Uterus (tissue), 4 donors: ENCODE results near the gene MAPK6. TPM values are rescaled to one million over a fixed set of nuclear protein-coding genes. Genes with fewer than 3 reads are reported as not detected.
"Not testable (repeated sequence)": the region's sequence is repeated elsewhere in the genome, so short reads cannot be mapped to it uniquely, and the experiment has no call there.

Experiments used
- DNase-seq, 2 donors: peaks; one replicate each; pipeline ENCODE4 v3.0.0-alpha.2; 2019 to 2020
- H3K27ac ChIP-seq, 2 donors: fragments of 200-600 bp; sonication (generic); 1 replicate in 1 of 2; 2 replicates in 1 of 2; pipeline ENCODE4 v1.5.1; 2016 to 2018
- H3K27me3 ChIP-seq, 2 donors: fragments of 200-600 bp; sonication (generic); one replicate each; pipeline ENCODE4 v1.5.1; 2018 to 2019; ENCODE audit warnings: control low read depth in 1 of 2
- H3K36me3 ChIP-seq, 2 donors: fragments of 200-600 bp; sonication (generic); one replicate each; pipeline ENCODE4 v1.5.1; 2019; ENCODE audit warnings: control low read depth in 1 of 2
- H3K4me1 ChIP-seq, 2 donors: fragments of 200-600 bp; sonication (generic); one replicate each; pipeline ENCODE4 v1.5.1; 2018 to 2019; ENCODE audit warnings: control low read depth in 1 of 2
- H3K4me3 ChIP-seq, 2 donors: fragments of 200-600 bp; sonication (generic); 1 replicate in 1 of 2; 2 replicates in 1 of 2; pipeline ENCODE4 v1.5.1; 2018 to 2019; ENCODE audit warnings: mild to moderate bottlenecking in 1 of 2
- H3K9me3 ChIP-seq, 2 donors: fragments of 200-600 bp; sonication (generic); one replicate each; pipeline ENCODE4 v1.5.1; 2019; ENCODE audit warnings: control low read depth in 1 of 2
- POLR2A ChIP-seq, 2 donors: fragments of 450-650 bp; IDR thresholded peaks; one replicate each; pipeline ENCODE4 v1.6.1; 2016; ENCODE audit warnings: antibody characterized with exemption in 2 of 2, mild to moderate bottlenecking in 1 of 2, moderate library complexity in 1 of 2
- intact Hi-C: fragments of 100-400 bp; cut with DNase I; formaldehyde crosslinking; loops from one replicate; pipeline ENCODE4 v1.15.1; 2023; ENCODE audit warnings: low total_unique reads
- total RNA-seq, 4 donors: library from RNA; depleted of rRNA in 3 of 4; stranded (reverse); fragments of >200 nt in 3 of 4; gene quantifications; one replicate each; pipeline versions ENCODE4 v1.1.0 to v1.2.4, GENCODE V29; 2014 to 2023
- TF ChIP-seq, protein P1 (sequence below), 4 experiments: fragments of 200-600 bp in 2 of 4; fragments of 450-650 bp in 2 of 4; sonication (generic) in 2 of 4; IDR thresholded peaks; one replicate each; pipeline ENCODE4 v1.5.1; 2016 to 2019; ENCODE audit warnings: antibody characterized with exemption in 4 of 4, mild to moderate bottlenecking in 2 of 4, moderate library complexity in 1 of 4
- donor health status: DM: yes; HTN: yes; CAD: no.

The MAPK6 gene
- total RNA-seq, 4 donors from 2014 or later, result 11.5 to 47.1 (median 30.0) TPM

DNA sequence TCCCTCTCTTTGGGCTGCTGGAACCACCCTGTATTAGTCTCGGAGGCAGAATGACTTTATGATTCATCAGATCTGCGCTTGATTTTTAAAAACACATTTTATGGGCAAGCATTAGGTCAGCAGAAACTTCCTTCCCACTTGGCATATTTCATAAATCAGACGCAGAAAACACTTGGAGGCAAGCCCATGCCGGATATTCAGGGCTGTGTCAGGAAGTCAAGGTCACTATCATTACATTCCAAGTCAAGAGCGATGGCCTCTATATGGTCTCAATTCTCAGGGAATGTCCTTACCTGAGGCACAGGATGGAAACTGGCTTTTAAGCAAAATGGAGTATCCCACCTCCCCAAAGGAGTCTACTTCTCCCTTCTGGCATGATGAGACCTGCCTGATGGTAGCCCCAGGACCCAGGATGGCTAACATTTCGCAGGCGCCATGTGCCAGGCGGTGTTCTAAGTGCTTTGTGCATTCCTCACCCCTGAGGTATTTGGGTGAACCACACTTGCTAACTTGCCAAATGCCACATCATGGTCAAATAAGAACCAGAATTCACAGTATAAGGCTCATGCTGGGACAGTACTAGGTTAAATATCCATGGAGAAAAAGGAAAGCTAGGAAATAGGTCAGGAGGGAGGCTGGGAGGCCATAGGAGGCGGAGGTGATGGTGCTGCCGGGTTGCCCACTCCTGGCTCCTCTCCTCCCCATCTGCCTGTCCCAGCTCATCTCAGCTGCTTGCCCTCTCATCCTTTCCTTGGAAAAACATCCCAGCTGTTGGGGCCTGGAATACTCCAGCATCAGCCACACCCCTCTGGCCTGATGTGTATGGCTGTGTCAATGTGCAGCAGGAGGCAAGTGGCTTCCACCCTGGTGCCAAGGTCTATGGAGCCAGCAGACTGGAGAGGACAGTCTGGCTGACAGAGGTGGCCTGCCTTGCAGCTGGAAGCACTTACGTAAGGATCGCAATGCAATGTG lies 74.8 kb downstream of the MAPK6 start:
- TF ChIP-seq, protein P1, sequence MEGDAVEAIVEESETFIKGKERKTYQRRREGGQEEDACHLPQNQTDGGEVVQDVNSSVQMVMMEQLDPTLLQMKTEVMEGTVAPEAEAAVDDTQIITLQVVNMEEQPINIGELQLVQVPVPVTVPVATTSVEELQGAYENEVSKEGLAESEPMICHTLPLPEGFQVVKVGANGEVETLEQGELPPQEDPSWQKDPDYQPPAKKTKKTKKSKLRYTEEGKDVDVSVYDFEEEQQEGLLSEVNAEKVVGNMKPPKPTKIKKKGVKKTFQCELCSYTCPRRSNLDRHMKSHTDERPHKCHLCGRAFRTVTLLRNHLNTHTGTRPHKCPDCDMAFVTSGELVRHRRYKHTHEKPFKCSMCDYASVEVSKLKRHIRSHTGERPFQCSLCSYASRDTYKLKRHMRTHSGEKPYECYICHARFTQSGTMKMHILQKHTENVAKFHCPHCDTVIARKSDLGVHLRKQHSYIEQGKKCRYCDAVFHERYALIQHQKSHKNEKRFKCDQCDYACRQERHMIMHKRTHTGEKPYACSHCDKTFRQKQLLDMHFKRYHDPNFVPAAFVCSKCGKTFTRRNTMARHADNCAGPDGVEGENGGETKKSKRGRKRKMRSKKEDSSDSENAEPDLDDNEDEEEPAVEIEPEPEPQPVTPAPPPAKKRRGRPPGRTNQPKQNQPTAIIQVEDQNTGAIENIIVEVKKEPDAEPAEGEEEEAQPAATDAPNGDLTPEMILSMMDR (IDR thresholded peaks at IDR 0.05), result no peak
- no peak for TF ChIP-seq POLR2A (IDR thresholded peaks at IDR 0.05)
- DNase-seq, result peak; percentile 63 to 82
- no peaks in the 10 kb centered on the region for H3K27me3 ChIP-seq
- no peaks in the 10 kb centered on the region for H3K36me3 ChIP-seq
- intact Hi-C loops, result no loop called here
- H3K27ac ChIP-seq, result peak overlapping the region; percentile 83 to 87
- peaks cover 0 to 5% of the 10 kb centered on the region in 2 donors for H3K9me3 ChIP-seq
- peaks cover 17% of the 10 kb centered on the region in 2 donors for H3K4me1 ChIP-seq
- no peak overlapping the region for H3K4me3 ChIP-seq

DNA sequence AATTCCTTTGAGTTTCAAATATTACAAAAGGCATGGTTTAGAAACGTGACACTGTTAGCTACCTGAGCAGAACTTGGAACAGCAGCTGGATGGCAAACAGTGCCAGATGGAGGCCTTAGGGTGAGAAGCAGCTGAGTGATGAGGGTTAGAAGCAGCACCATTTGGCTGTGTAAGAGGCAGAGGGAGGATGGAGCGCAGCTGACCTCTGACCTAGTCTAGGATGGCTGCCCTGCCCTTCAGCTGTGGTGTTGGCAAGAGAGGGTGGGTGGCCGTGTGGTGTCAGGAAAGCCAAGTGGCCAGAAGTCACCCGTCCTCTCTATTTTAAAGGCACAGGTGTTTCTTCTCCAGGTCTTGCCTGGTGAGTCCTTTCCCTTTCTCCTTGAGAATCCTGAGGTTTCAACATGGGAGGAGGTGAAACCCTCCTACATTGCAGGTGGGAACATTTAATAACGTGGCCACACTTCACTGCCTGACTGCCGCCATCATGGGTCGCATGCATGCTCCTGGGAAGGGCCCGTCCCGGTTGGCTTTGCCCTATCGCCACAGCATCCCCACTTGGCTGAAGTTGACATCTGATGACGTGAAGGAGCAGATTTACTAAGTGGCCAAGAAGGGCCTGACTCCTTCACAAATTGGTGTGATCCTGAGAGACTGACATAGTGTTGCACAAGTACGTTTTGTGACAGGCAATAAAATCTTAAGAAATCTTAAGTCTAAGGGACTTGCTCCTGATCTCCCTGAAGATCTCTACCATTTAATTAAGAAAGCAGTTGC lies 76.0 kb downstream of the MAPK6 start:
- intact Hi-C loops, result no loop called here
- Histone ChIP-seq H3K27me3 (no peaks in the 10 kb centered on the region), H3K27ac (peak overlapping the region; percentile 83 to 87), H3K9me3 (peaks cover 0 to 5% of the 10 kb centered on the region in 2 donors), H3K4me3 (no peak overlapping the region), H3K36me3 (no peaks in the 10 kb centered on the region), H3K4me1 (peaks cover 17% of the 10 kb centered on the region in 2 donors)
- DNase-seq, result peak; percentile 50 to 59
- TF ChIP-seq, protein P1 (IDR thresholded peaks at IDR 0.05), result no peak
- TF ChIP-seq POLR2A (IDR thresholded peaks at IDR 0.05), result no peak

DNA sequence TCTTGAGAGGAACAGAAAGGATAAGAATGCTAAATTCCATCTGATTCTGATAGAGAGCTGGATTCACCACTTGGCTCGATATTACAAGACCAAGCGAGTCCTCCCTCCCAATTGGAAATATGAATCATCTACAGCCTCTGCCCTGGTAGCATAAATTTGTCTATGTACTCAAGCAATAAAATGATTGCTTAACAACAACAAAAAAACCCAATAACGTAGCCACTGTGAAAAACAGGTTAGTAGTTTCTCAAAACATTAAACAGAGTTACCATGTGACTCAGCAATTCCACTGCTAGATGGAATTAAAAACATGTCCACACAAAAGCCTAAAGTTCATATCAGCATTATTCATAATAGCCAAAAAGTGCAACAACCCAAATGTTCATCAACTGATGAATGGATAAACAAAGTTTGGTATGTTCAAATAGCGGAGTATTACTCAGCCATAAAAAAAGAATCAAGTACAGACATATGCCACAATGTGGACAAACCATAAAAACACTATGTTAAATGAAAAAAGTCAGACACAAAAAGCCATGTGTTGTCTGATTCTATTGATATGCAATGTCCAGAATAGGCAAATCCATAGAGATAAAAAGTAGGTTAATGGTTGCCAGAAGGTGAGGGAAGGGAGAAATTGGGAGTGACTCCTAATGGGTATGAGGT lies 76.7 kb downstream of the MAPK6 start:
- no peaks in the 10 kb centered on the region for H3K36me3 ChIP-seq

DNA sequence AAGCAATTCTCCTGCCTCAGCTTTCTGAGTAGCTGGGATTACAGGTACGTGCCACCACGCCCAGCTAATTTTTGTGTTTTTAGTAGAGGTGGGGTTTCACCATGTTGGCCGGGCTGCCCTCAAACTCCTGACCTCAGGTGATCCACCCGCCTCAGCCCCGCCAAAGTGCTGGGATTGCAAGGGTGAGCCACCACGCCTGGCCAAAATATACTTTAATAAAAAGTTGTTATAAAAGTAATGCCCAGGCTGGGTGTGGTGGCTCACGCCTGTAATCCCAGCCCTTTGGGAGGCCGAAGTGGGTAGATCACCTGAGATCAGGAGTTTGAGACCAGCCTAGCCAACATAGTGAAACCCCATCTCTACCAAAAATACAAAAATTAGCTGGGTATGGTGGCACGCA lies 77.5 kb downstream of the MAPK6 start:
- intact Hi-C loops, H3K27me3 ChIP-seq, H3K36me3 ChIP-seq, H3K4me3 ChIP-seq, H3K9me3 ChIP-seq: not testable (repeated sequence)
- H3K27ac ChIP-seq, result peak overlapping the region; percentile 63 to 87
- H3K4me1 ChIP-seq, result peaks cover 17 to 22% of the 10 kb centered on the region in 2 donors
- DNase-seq, result peak in 1 of 2 donors; percentile 28

More for the DNA sequence above, 76.7 kb downstream of the MAPK6 start:
- Histone ChIP-seq H3K4me1 (peaks cover 17 to 19% of the 10 kb centered on the region in 2 donors), H3K27ac (peak overlapping the region; percentile 83 to 87), H3K27me3 (no peaks in the 10 kb centered on the region), H3K9me3 (no peaks in the 10 kb centered on the region), H3K4me3 (no peak overlapping the region)
- peak in 1 of 2 donors; percentile 64 for DNase-seq
- TF ChIP-seq, protein P1 (IDR thresholded peaks at IDR 0.05), result no peak
- no peak for TF ChIP-seq POLR2A (IDR thresholded peaks at IDR 0.05)
- intact Hi-C loops, result no loop called here

DNA sequence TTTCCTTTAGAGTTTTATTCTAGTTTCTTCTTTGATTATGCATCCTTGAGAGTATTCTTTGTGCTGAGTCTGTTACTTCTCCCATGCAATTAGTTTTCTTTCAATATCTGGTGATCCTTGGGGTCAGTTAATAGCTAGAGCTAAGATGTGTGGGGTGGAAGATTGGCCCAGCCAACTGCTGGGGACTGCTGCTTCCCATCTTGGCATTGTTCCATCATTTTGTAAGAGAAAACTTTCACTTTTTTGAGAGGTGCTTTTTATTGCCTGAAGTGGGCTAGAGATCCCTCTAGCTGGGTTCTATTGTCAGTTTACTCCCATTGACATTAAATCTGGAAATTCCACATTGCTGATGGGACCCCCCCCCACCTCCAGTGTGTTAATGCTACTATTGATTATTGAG lies 78.2 kb downstream of the MAPK6 start:
- Histone ChIP-seq H3K27me3 (no peaks in the 10 kb centered on the region), H3K36me3 (no peaks in the 10 kb centered on the region), H3K4me1 (peaks cover 17 to 22% of the 10 kb centered on the region in 2 donors), H3K9me3 (no peaks in the 10 kb centered on the region), H3K27ac (peak overlapping the region; percentile 63 to 87), H3K4me3 (no peak overlapping the region)
- TF ChIP-seq, protein P1 (IDR thresholded peaks at IDR 0.05), result no peak
- no peak for TF ChIP-seq POLR2A (IDR thresholded peaks at IDR 0.05)
- intact Hi-C loops, result no loop called here
- DNase-seq, result no peak
